Measurements from ENCODE around the gene RAB3C. TPM values are rescaled to one million over a fixed set of nuclear protein-coding genes. Genes with fewer than 3 reads are reported as not detected.

RAB3C gene
- total RNA-seq, 1 donor from 2014 or later, result 16.1 TPM

DNA sequence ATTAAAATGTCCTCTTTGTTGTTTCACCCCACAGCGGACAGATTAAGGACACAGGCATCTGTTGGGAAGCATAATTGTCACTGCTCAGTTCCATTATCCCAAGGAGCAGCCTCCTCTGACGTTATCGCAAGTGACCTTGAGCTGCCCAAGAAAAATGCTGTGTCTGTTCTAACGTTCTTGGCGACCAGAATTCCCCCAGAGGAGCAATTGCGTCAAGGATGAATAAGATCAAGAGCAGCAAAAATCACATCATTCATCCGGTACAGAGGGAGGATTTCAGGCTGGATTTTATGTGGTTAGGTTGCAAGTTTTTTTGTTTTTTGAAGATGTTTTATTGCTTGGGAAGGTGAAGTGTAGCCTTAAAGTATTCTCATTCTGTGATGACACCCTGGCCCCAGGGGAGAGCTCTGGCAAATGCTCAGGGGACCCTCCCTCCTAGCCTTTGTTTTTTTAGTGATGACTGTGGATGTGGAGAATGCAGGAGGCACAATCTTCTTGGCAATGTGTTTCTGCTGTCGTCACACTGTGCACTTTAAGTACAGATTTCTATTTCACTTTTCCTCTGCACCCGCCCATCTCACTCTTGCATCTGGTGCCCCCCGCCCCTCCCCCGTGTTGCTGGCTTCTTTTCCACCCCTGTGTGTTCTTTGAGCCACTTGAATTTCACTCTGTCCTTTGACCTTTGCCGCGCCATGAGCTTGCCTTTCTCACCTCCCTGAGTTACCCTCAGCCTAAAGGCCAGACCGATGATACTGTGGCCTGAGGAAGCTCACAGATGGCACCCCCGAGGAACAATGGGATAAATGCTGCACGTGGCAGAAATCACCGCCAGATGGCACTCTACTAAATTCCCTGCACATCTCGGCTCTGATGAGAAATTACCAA lies 308.5 kb downstream of the RAB3C start:
- H3K27ac Mint-ChIP-seq (ENCODE audit: unreplicated experiment), result no peak overlapping the region
- peaks cover 14% of the 10 kb centered on the region for H3K4me1 Mint-ChIP-seq (ENCODE audit: unreplicated experiment)
- no peaks in the 10 kb centered on the region for H3K27me3 Mint-ChIP-seq (ENCODE audit: unreplicated experiment)
- peak; percentile 73 for DNase-seq (ENCODE audit: low spot score)
- H3K4me3 Mint-ChIP-seq (ENCODE audit: unreplicated experiment), result no peak overlapping the region
- H3K36me3 Mint-ChIP-seq (ENCODE audit: low read depth, unreplicated experiment), result no peaks in the 10 kb centered on the region
- TF ChIP-seq, protein P1, sequence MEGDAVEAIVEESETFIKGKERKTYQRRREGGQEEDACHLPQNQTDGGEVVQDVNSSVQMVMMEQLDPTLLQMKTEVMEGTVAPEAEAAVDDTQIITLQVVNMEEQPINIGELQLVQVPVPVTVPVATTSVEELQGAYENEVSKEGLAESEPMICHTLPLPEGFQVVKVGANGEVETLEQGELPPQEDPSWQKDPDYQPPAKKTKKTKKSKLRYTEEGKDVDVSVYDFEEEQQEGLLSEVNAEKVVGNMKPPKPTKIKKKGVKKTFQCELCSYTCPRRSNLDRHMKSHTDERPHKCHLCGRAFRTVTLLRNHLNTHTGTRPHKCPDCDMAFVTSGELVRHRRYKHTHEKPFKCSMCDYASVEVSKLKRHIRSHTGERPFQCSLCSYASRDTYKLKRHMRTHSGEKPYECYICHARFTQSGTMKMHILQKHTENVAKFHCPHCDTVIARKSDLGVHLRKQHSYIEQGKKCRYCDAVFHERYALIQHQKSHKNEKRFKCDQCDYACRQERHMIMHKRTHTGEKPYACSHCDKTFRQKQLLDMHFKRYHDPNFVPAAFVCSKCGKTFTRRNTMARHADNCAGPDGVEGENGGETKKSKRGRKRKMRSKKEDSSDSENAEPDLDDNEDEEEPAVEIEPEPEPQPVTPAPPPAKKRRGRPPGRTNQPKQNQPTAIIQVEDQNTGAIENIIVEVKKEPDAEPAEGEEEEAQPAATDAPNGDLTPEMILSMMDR (IDR thresholded peaks at IDR 0.05; ENCODE audit: unreplicated experiment), result peak; percentile 72
- no peaks in the 10 kb centered on the region for H3K9me3 Mint-ChIP-seq (ENCODE audit: unreplicated experiment)

DNA sequence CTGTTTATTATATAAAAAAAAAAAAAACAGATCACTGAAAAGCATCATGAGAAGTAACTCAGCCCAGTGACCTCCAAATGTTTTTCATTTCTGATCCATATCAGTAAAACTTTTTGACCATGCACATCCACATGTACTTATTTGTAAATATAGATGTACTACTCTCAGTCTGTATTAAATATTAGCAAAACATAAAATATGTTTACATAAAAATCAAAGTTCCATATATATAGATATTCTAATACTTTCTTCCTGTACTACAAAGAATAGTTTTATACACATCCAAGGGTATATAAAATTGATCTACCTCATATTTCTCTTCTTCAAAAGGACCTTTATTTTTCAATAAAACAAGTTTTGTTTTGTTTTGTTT lies 309.1 kb downstream of the RAB3C start:
- no peak overlapping the region for H3K4me3 Mint-ChIP-seq (ENCODE audit: unreplicated experiment)
- peaks cover 12% of the 10 kb centered on the region for H3K4me1 Mint-ChIP-seq (ENCODE audit: unreplicated experiment)
- no peaks in the 10 kb centered on the region for H3K36me3 Mint-ChIP-seq (ENCODE audit: low read depth, unreplicated experiment)
- no peaks in the 10 kb centered on the region for H3K27me3 Mint-ChIP-seq (ENCODE audit: unreplicated experiment)
- no peaks in the 10 kb centered on the region for H3K9me3 Mint-ChIP-seq (ENCODE audit: unreplicated experiment)
- TF ChIP-seq, protein P1 (IDR thresholded peaks at IDR 0.05; ENCODE audit: unreplicated experiment), result no peak
- no peak for DNase-seq (ENCODE audit: low spot score)
- H3K27ac Mint-ChIP-seq (ENCODE audit: unreplicated experiment), result no peak overlapping the region

DNA sequence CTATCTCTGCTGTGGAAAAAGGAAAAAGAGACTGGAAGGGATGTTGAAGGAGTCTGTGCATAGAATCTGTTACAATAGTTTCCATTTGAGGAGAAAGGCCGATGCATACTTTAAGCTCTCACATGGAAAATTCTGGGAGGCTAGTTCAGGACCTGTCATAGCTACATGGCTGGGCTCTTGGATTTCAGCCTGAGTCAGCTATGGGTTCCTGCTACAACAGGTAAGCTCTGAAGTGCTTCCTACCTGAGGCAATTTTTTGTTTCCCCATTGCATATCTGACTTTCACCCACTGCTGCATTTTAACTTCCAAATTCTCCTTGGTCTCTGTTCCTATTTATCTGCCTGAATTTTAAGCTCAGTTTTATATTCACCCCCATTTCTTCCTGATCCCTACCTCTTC lies 310.7 kb downstream of the RAB3C start:
- DNase-seq (ENCODE audit: low spot score), result no peak

DNA sequence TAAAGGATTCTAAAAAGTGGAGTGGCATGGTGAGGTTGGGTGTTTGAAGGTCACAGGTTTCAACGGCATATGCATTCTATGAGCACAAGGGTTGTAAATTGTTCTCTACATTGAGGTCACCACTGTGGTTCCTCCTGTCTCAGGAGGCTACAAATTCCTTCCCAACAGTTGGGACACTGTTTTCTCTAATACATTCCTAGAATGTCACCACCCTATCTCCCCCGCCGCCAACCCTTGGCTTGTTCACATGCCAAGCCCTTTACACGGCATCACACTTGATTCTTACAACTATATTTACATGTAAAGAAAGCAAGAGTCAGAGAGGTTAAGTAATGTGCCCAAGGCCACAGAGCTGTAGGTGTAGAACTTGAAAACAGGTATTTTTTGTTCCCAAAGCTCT lies 315.1 kb downstream of the RAB3C start:
- no peak overlapping the region for H3K27ac Mint-ChIP-seq (ENCODE audit: unreplicated experiment)
- no peak overlapping the region for H3K4me3 Mint-ChIP-seq (ENCODE audit: unreplicated experiment)
- H3K9me3 Mint-ChIP-seq (ENCODE audit: unreplicated experiment), result no peaks in the 10 kb centered on the region
- no peak for DNase-seq (ENCODE audit: low spot score)
- H3K36me3 Mint-ChIP-seq (ENCODE audit: low read depth, unreplicated experiment), result no peaks in the 10 kb centered on the region
- no peaks in the 10 kb centered on the region for H3K27me3 Mint-ChIP-seq (ENCODE audit: unreplicated experiment)
- H3K4me1 Mint-ChIP-seq (ENCODE audit: unreplicated experiment), result no peaks in the 10 kb centered on the region
- TF ChIP-seq, protein P1 (IDR thresholded peaks at IDR 0.05; ENCODE audit: unreplicated experiment), result no peak

More for the DNA sequence above, 310.7 kb downstream of the RAB3C start:
- Mint-ChIP-seq H3K4me3 (ENCODE audit: unreplicated experiment) (no peak overlapping the region), H3K27ac (ENCODE audit: unreplicated experiment) (no peak overlapping the region), H3K27me3 (ENCODE audit: unreplicated experiment) (no peaks in the 10 kb centered on the region), H3K9me3 (ENCODE audit: unreplicated experiment) (no peaks in the 10 kb centered on the region), H3K4me1 (ENCODE audit: unreplicated experiment) (peaks cover 4% of the 10 kb centered on the region), H3K36me3 (ENCODE audit: low read depth, unreplicated experiment) (no peaks in the 10 kb centered on the region)
- TF ChIP-seq, protein P1 (IDR thresholded peaks at IDR 0.05; ENCODE audit: unreplicated experiment), result no peak

DNA sequence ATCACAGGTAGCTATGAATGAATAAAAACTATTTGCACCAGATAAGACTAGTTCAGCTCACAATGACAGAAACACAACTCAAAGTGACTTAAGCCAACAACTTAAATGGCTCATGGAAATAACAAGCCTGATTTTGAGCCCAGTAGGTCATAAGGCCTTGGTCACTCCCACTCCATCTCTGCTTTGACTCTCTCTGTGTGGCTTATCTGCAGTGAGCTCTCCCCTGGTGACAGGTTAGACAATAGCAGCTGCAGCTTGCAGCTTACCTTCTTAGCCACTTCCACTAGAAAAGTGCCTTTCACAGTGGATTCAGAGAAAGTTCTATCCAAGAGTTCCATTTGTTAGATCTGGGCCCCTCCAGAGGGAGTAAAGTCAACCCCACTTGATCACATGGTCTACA lies 315.7 kb downstream of the RAB3C start:
- Mint-ChIP-seq H3K27ac (ENCODE audit: unreplicated experiment) (no peak overlapping the region), H3K4me1 (ENCODE audit: unreplicated experiment) (no peaks in the 10 kb centered on the region), H3K4me3 (ENCODE audit: unreplicated experiment) (no peak overlapping the region), H3K9me3 (ENCODE audit: unreplicated experiment) (no peaks in the 10 kb centered on the region), H3K36me3 (ENCODE audit: low read depth, unreplicated experiment) (no peaks in the 10 kb centered on the region), H3K27me3 (ENCODE audit: unreplicated experiment) (no peaks in the 10 kb centered on the region)
- TF ChIP-seq, protein P1 (IDR thresholded peaks at IDR 0.05; ENCODE audit: unreplicated experiment), result no peak
- DNase-seq (ENCODE audit: low spot score), result no peak
